ENCODE data around the gene PTPRD. TPM values are rescaled to one million over a fixed set of nuclear protein-coding genes. Genes with fewer than 3 reads are reported as not detected.

Gene PTPRD
- total RNA-seq, 1 donor from 2014 or later, result 532 TPM

- no peak for DNase-seq
- no peaks in the 10 kb centered on the region for H3K36me3 Mint-ChIP-seq (ENCODE audit: unreplicated experiment)
- H3K9me3 Mint-ChIP-seq (ENCODE audit: unreplicated experiment), result peaks cover 3% of the 10 kb centered on the region
- no peak overlapping the region for H3K4me3 Mint-ChIP-seq (ENCODE audit: unreplicated experiment)
- TF ChIP-seq, protein P1, sequence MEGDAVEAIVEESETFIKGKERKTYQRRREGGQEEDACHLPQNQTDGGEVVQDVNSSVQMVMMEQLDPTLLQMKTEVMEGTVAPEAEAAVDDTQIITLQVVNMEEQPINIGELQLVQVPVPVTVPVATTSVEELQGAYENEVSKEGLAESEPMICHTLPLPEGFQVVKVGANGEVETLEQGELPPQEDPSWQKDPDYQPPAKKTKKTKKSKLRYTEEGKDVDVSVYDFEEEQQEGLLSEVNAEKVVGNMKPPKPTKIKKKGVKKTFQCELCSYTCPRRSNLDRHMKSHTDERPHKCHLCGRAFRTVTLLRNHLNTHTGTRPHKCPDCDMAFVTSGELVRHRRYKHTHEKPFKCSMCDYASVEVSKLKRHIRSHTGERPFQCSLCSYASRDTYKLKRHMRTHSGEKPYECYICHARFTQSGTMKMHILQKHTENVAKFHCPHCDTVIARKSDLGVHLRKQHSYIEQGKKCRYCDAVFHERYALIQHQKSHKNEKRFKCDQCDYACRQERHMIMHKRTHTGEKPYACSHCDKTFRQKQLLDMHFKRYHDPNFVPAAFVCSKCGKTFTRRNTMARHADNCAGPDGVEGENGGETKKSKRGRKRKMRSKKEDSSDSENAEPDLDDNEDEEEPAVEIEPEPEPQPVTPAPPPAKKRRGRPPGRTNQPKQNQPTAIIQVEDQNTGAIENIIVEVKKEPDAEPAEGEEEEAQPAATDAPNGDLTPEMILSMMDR (IDR thresholded peaks at IDR 0.05; ENCODE audit: partially characterized antibody, unreplicated experiment), result no peak
- peaks cover 2% of the 10 kb centered on the region for H3K27me3 Mint-ChIP-seq (ENCODE audit: unreplicated experiment)
- peak overlapping the region; percentile 67 for H3K27ac Mint-ChIP-seq (ENCODE audit: unreplicated experiment)
- H3K4me1 Mint-ChIP-seq (ENCODE audit: low read depth, unreplicated experiment), result peaks cover 19% of the 10 kb centered on the region
These were observed 1786.5 kb downstream of the PTPRD start for GRCh38 chr9:8826281-8826680.

DNA sequence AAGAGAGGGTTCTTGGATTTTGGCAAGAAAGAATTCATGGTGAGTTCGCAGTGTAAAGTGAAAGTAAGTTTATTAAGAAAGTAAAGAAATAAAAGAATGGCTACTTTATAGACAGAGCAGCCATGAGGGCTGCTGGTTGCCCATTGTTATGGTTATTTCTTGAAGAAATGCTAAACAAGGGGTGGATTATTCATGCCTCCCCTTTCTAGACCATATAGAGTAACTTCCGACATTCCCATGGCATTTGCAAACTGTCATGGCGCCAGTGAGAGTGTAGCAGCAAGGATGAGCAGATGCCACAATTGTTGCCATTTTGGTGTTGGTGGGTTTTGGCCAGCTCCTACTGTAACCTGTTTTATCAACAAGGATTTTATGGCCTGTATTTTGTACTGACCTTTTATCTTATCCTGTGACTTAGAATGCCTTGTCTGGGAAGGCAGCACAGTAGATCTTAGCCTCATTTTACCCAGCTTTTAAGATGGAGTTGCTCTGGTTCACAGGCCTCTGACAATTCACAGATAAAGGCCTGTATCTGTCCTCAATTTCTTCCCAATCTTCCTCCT is 1787.1 kb downstream of the PTPRD start:
- Mint-ChIP-seq H3K36me3 (ENCODE audit: unreplicated experiment) (no peaks in the 10 kb centered on the region), H3K9me3 (ENCODE audit: unreplicated experiment) (peaks cover 4% of the 10 kb centered on the region), H3K27ac (ENCODE audit: unreplicated experiment) (no peak overlapping the region), H3K4me1 (ENCODE audit: low read depth, unreplicated experiment) (peaks cover 17% of the 10 kb centered on the region), H3K4me3 (ENCODE audit: unreplicated experiment) (no peak overlapping the region), H3K27me3 (ENCODE audit: unreplicated experiment) (peaks cover 2% of the 10 kb centered on the region)
- TF ChIP-seq, protein P1 (IDR thresholded peaks at IDR 0.05; ENCODE audit: partially characterized antibody, unreplicated experiment), result no peak
- DNase-seq, result no peak

GRCh38 chr9:8823131-8823895 is 1789.5 kb downstream of the PTPRD start:
- TF ChIP-seq, protein P1 (IDR thresholded peaks at IDR 0.05; ENCODE audit: partially characterized antibody, unreplicated experiment), result no peak
- Mint-ChIP-seq H3K4me1 (ENCODE audit: low read depth, unreplicated experiment) (peaks cover 12% of the 10 kb centered on the region), H3K27me3 (ENCODE audit: unreplicated experiment) (no peaks in the 10 kb centered on the region), H3K9me3 (ENCODE audit: unreplicated experiment) (peaks cover 4% of the 10 kb centered on the region), H3K36me3 (ENCODE audit: unreplicated experiment) (no peaks in the 10 kb centered on the region), H3K4me3 (ENCODE audit: unreplicated experiment) (no peak overlapping the region), H3K27ac (ENCODE audit: unreplicated experiment) (no peak overlapping the region)
- DNase-seq, result no peak

DNA sequence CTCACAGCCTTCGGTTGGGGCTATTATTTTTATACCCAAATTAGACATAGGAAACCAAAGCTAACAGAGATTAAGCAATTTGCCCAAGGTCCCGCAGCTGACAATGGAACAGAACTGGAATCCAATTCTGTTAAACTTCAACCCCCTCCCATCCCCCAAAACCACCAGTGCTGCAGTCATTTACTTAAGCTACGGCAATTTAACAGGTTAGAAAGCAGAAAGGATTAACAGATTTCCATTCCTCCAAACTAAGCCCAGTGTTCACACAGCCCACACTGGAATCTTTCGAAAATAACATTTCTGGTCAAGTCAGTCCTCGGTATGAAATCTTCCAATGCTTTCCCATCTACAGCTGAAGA is 1790.2 kb downstream of the PTPRD start:
- DNase-seq, result no peak
- Mint-ChIP-seq H3K27ac (ENCODE audit: unreplicated experiment) (no peak overlapping the region), H3K9me3 (ENCODE audit: unreplicated experiment) (peaks cover 4% of the 10 kb centered on the region), H3K4me1 (ENCODE audit: low read depth, unreplicated experiment) (peaks cover 12% of the 10 kb centered on the region), H3K36me3 (ENCODE audit: unreplicated experiment) (no peaks in the 10 kb centered on the region), H3K4me3 (ENCODE audit: unreplicated experiment) (no peak overlapping the region), H3K27me3 (ENCODE audit: unreplicated experiment) (no peaks in the 10 kb centered on the region)
- TF ChIP-seq, protein P1 (IDR thresholded peaks at IDR 0.05; ENCODE audit: partially characterized antibody, unreplicated experiment), result no peak
